Karpas-422 (cell line): ENCODE results near the gene IGDCC3. TPM values are rescaled to one million over a fixed set of nuclear protein-coding genes. Genes with fewer than 3 reads are reported as not detected.

Source experiments
- DNase-seq: peaks from one replicate; pipeline ENCODE4 v3.0.0-alpha.2; 2015
- H2AFZ ChIP-seq: fragments of 200-600 bp; sonication (generic); 2 replicates; pipeline ENCODE4 v1.6.1; 2014; ENCODE audit warnings: antibody characterized with exemption, low read length, mixed read lengths
- H3K27ac ChIP-seq: fragments of 200-600 bp; sonication (generic); 2 replicates; pipeline ENCODE4 v1.5.1; 2014; ENCODE audit warnings: mild to moderate bottlenecking, low read length, moderate library complexity
- H3K27me3 ChIP-seq: fragments of 200-600 bp; sonication (generic); 2 replicates; pipeline ENCODE4 v1.6.1; 2014; ENCODE audit warnings: low read length, mixed read lengths
- H3K36me3 ChIP-seq: fragments of 200-600 bp; sonication (generic); 2 replicates; pipeline ENCODE4 v1.6.1; 2014; ENCODE audit warnings: low read length, mixed read lengths; ENCODE audit not compliant: insufficient read depth
- H3K4me1 ChIP-seq: fragments of 200-600 bp; sonication (generic); 2 replicates; pipeline ENCODE4 v1.6.1; 2014; ENCODE audit warnings: mild to moderate bottlenecking, low read length, mixed read lengths
- H3K4me2 ChIP-seq: fragments of 200-600 bp; sonication (generic); 2 replicates; pipeline ENCODE4 v1.6.1; 2014; ENCODE audit warnings: low read length, low read depth, mild to moderate bottlenecking; ENCODE audit not compliant: poor library complexity, severe bottlenecking
- H3K4me3 ChIP-seq: fragments of 200-600 bp; sonication (generic); 2 replicates; pipeline ENCODE4 v1.5.1; 2014; ENCODE audit warnings: mild to moderate bottlenecking, antibody characterized with exemption, low read length, mixed read lengths
- H3K79me2 ChIP-seq: fragments of 200-600 bp; sonication (generic); 2 replicates; pipeline ENCODE4 v1.6.1; 2014; ENCODE audit warnings: mild to moderate bottlenecking, low read length, mixed read lengths
- H3K9ac ChIP-seq: fragments of 200-600 bp; sonication (generic); 2 replicates; pipeline ENCODE4 v1.6.0; 2014; ENCODE audit warnings: low read length
- H3K9me2 ChIP-seq: fragments of 200-600 bp; sonication (generic), shearing (Covaris generic); replicated peaks from 2 replicates; pipeline ENCODE4 v1.6.0; 2014; ENCODE audit warnings: mild to moderate bottlenecking, low read length, moderate library complexity; ENCODE audit not compliant: insufficient read depth
- H3K9me3 ChIP-seq: fragments of 300-700, 200-600 bp; sonication (generic); 2 replicates; pipeline ENCODE4 v1.6.1; 2014; ENCODE audit warnings: low read length, mixed read lengths
- H4K20me1 ChIP-seq: fragments of 200-600 bp; sonication (generic); 2 replicates; pipeline ENCODE4 v1.6.1; 2014; ENCODE audit warnings: mild to moderate bottlenecking, antibody characterized with exemption, low read length, low read depth; ENCODE audit not compliant: insufficient read depth
- total RNA-seq: library from RNA; depleted of rRNA; stranded (reverse); fragments of >200 nt; shearing (Covaris generic); gene quantifications from 2 replicates; pipeline ENCODE4 v1.2.3, GENCODE V29; 2014; ENCODE audit warnings: low replicate concordance; rRNA removed

Gene IGDCC3
- not detected in 2 replicates for total RNA-seq

GRCh38 chr15:65377976-65378366 lies at the start of gene IGDCC3:
Gene IGDCC3 (minus strand): TSS chr15:65378002. CDS start chr15:65377788, 214 bp downstream.
- no peaks in the 10 kb centered on the region for H3K9me2 ChIP-seq
- peaks cover 3% of the 10 kb centered on the region for H3K4me1 ChIP-seq
- H2AFZ ChIP-seq = no peak within 1 kb of the TSS
- no peak within 1 kb of the TSS for H3K27ac ChIP-seq
- H4K20me1 ChIP-seq = no peaks in the 10 kb centered on the region
- H3K4me2 ChIP-seq = no peak within 1 kb of the TSS
- H3K9me3 ChIP-seq = no peaks in the 10 kb centered on the region
- no peaks in the 10 kb centered on the region for H3K27me3 ChIP-seq
- no peaks in the 10 kb centered on the region for H3K36me3 ChIP-seq
- no peak within 1 kb of the TSS for H3K4me3 ChIP-seq
- DNase-seq = no peak
- H3K9ac ChIP-seq = no peak within 1 kb of the TSS
- no peaks in the 10 kb centered on the region for H3K79me2 ChIP-seq

GRCh38 chr15:65426216-65426853 lies 48.5 kb upstream of the IGDCC3 start:
- H3K4me3 ChIP-seq = no peak overlapping the region
- no peak for DNase-seq
- H2AFZ ChIP-seq = no peak overlapping the region
- H3K27ac ChIP-seq = no peak overlapping the region
- no peaks in the 10 kb centered on the region for H3K36me3 ChIP-seq
- H4K20me1 ChIP-seq = no peaks in the 10 kb centered on the region
- H3K9me2 ChIP-seq = no peaks in the 10 kb centered on the region
- no peaks in the 10 kb centered on the region for H3K79me2 ChIP-seq
- H3K4me2 ChIP-seq = no peak overlapping the region
- no peaks in the 10 kb centered on the region for H3K27me3 ChIP-seq
- no peaks in the 10 kb centered on the region for H3K9me3 ChIP-seq
- H3K9ac ChIP-seq = no peak overlapping the region
- no peaks in the 10 kb centered on the region for H3K4me1 ChIP-seq

DNA sequence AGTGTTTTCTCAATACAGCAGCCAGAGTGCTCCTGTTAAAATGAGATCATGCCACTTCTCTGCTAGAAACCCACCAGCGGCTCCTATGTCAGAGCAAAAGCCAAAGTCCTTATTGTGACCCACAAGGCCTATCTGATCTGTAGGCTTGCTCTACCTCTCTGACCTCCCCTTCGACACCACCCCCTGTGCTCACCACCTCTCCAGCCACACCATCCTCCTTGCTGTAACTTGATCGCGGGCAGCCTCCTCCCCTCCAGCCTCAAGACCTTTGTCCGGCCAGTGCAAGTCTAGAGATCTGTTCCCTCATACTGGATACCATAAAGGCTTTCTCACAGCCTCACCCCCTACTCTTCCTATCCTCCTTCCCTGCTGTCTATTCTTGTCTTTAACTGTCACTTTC lies 46.9 kb upstream of the IGDCC3 start:
- no peaks in the 10 kb centered on the region for H3K9me3 ChIP-seq
- no peaks in the 10 kb centered on the region for H3K79me2 ChIP-seq
- no peak for DNase-seq
- H4K20me1 ChIP-seq = no peaks in the 10 kb centered on the region
- no peak overlapping the region for H3K27ac ChIP-seq
- no peak overlapping the region for H3K9ac ChIP-seq
- no peaks in the 10 kb centered on the region for H3K36me3 ChIP-seq
- H3K4me1 ChIP-seq = no peaks in the 10 kb centered on the region
- H3K4me2 ChIP-seq = no peak overlapping the region
- no peaks in the 10 kb centered on the region for H3K9me2 ChIP-seq
- H3K27me3 ChIP-seq = no peaks in the 10 kb centered on the region
- no peak overlapping the region for H2AFZ ChIP-seq
- no peak overlapping the region for H3K4me3 ChIP-seq

DNA sequence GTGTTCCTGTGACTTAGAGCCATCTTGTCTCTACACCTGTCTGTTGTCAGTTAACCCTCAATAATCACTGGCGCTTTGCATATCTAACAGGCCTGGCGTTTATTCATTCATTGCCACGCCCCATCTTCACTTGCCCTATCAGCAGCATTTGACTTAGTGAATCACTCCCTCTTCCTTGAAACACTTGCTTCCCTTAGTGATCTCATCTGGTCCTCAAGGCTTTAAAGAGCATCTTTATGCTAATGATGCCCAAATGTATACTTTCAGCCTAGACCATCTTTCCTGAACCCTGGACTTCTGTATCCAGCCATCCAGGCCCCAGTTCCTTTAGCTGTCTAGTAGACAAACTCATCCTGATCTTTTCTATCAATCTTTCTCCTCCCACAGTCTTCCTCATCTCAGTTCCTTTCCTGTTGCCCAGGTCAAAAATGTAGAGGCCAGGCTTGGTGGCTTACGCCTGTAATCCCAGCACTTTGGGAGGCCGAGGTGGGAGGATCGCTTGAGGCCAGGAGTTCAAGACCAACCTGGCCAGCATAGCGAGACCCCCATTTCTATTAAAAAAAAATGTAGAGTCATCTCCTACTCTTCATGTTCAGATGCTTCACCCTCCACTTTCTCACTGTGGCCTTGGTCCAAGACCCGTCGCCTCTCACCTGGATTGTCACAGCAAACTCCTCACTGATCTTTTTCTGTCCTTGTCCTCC lies 46.3 kb upstream of the IGDCC3 start:
- H3K4me2 ChIP-seq = no peak overlapping the region
- no peaks in the 10 kb centered on the region for H3K79me2 ChIP-seq
- H3K4me3 ChIP-seq = no peak overlapping the region
- no peaks in the 10 kb centered on the region for H3K9me2 ChIP-seq
- H3K4me1 ChIP-seq = no peaks in the 10 kb centered on the region
- no peaks in the 10 kb centered on the region for H3K9me3 ChIP-seq
- H4K20me1 ChIP-seq = no peaks in the 10 kb centered on the region
- H3K27me3 ChIP-seq = no peaks in the 10 kb centered on the region
- no peak for DNase-seq
- H3K36me3 ChIP-seq = no peaks in the 10 kb centered on the region
- H2AFZ ChIP-seq = no peak overlapping the region
- H3K9ac ChIP-seq = no peak overlapping the region
- H3K27ac ChIP-seq = no peak overlapping the region

DNA sequence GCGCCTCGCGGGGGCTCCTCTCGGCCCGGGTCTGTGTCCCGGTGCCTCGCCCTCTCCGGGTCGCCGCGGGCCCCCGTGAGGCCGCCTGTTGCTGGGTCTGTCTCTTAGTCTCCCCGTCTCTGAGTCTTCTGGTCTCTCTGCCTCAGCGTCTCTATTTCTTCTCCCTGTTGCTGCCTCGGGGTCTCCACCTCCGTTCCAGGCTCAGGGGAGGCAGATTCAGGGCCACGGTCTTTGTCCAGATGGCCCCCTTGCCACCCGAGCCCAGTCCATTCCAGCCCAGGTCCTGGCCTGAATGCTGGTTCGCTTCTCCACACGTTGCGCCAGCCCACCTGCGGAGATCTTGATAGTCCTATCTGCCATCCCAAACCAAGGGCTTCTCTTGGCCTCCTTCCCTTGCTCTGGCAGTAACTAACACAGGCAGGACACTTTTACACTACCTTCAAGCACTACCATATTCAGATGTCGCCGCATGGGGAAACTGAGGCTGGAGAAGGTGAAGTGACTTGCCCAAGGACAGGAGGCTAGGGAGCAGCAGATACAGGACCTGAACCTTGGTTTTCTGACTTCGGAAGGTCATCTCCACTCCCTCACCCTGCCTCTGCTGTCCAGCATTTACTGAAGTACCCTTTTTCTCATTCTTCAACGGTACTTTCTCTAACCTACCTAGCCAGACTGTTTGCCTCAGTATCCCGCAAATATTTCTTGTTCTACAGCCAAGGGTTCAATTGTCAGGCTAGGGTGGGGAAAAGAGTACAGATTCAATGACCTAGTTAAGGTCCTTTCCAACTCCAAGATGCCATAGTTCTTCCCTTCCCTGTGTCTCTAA lies 45.6 kb upstream of the IGDCC3 start:
- Histone ChIP-seq H3K27ac (no peak overlapping the region), H4K20me1 (no peaks in the 10 kb centered on the region), H3K4me2 (no peak overlapping the region), H3K4me1 (no peaks in the 10 kb centered on the region), H3K9me2 (no peaks in the 10 kb centered on the region), H3K4me3 (no peak overlapping the region), H3K27me3 (no peaks in the 10 kb centered on the region), H3K9ac (no peak overlapping the region), H2AFZ (no peak overlapping the region), H3K36me3 (no peaks in the 10 kb centered on the region), H3K9me3 (no peaks in the 10 kb centered on the region), H3K79me2 (no peaks in the 10 kb centered on the region)
- no peak for DNase-seq

DNA sequence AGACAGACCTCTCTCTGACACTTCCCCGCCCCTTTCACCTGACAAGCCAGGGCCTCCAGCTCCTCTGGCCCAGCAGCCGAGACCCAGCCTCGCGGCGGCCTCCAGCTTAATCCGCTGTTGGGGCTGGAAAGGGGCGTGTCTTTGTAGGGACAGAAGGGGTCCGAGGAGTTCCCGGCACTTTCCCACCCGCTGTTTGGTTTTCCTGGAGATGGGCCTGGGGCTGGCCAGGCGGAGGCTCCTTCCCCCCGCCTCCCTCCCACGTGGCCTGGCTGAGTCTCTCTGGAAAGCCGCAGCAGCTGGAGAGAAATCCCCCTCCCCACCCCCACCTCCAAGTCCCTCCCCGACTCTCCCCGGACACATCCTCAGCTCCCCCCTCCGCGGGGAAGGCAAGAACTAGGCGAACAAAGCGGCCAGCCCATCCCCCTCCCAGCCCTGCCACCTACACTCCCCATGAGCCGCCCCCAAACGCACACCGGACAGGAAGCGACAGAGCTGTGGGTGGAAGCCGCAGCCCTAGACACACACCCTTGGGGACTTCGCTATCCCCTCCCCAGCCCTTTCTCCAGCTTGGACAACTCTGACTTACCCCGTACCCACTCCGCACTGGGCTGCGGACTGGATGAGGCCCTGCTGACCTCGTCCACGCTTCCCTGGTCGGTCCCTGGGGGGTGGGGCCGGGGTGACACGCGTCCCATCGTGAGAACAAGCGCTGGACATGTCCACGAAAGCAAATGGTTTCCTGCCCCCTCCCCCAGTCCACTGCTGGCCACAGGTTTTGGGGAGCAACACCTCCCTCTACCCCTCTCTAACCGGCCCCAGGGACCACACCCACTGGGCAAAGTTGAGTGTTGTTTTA lies 43.8 kb upstream of the IGDCC3 start:
- H3K9me3 ChIP-seq = no peaks in the 10 kb centered on the region
- no peaks in the 10 kb centered on the region for H3K27me3 ChIP-seq
- no peak overlapping the region for H3K9ac ChIP-seq
- H3K79me2 ChIP-seq = no peaks in the 10 kb centered on the region
- DNase-seq = no peak
- H3K36me3 ChIP-seq = no peaks in the 10 kb centered on the region
- no peaks in the 10 kb centered on the region for H3K4me1 ChIP-seq
- H3K9me2 ChIP-seq = no peaks in the 10 kb centered on the region
- no peaks in the 10 kb centered on the region for H4K20me1 ChIP-seq
- H3K4me3 ChIP-seq = no peak overlapping the region
- H2AFZ ChIP-seq = no peak overlapping the region
- H3K27ac ChIP-seq = no peak overlapping the region
- H3K4me2 ChIP-seq = no peak overlapping the region

- H3K27ac ChIP-seq = no peak overlapping the region
These were observed 43.2 kb upstream of the IGDCC3 start for GRCh38 chr15:65420975-65421359.

More at GRCh38 chr15:65420975-65421359, 43.2 kb upstream of the IGDCC3 start:
- no peaks in the 10 kb centered on the region for H3K36me3 ChIP-seq
- H3K9ac ChIP-seq = no peak overlapping the region
- H4K20me1 ChIP-seq = no peaks in the 10 kb centered on the region
- no peak for DNase-seq
- H2AFZ ChIP-seq = no peak overlapping the region
- H3K4me1 ChIP-seq = no peaks in the 10 kb centered on the region
- H3K27me3 ChIP-seq = no peaks in the 10 kb centered on the region
- H3K9me2 ChIP-seq = no peaks in the 10 kb centered on the region
- H3K4me2 ChIP-seq = no peak overlapping the region
- H3K9me3 ChIP-seq = no peaks in the 10 kb centered on the region
- no peaks in the 10 kb centered on the region for H3K79me2 ChIP-seq
- no peak overlapping the region for H3K4me3 ChIP-seq
